ENCODE data around the gene PARP15.

The PARP15 gene

DNA sequence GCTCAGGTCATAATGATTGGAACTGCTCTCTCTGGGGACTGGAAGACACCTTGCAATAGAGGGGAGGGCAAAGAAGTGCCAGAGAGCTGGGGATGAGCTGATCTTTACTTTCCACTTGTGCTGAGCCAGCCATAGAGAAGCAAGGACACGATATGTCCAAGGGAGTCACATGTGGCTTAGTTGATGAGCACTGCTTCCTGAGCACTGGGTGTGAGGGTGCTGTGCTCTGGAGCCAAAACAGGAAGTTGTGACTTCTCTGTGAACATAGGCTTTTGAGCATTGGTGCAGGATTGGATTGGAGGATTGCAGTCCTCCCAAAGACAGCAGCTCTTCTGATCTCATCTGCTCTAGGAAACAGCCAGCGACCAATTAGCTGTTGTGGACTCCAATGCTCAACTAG is 109.8 kb downstream of the PARP15 start:
- Mint-ChIP-seq H3K27ac (no peak overlapping the region), H3K36me3 (ENCODE audit: low read depth) (peaks cover 4% of the 10 kb centered on the region), H3K9me3 (no peaks in the 10 kb centered on the region), H3K27me3 (ENCODE audit: low read depth) (peaks cover 11% of the 10 kb centered on the region), H3K4me3 (no peak overlapping the region), H3K4me1 (no peaks in the 10 kb centered on the region)
- TF ChIP-seq, protein P1, sequence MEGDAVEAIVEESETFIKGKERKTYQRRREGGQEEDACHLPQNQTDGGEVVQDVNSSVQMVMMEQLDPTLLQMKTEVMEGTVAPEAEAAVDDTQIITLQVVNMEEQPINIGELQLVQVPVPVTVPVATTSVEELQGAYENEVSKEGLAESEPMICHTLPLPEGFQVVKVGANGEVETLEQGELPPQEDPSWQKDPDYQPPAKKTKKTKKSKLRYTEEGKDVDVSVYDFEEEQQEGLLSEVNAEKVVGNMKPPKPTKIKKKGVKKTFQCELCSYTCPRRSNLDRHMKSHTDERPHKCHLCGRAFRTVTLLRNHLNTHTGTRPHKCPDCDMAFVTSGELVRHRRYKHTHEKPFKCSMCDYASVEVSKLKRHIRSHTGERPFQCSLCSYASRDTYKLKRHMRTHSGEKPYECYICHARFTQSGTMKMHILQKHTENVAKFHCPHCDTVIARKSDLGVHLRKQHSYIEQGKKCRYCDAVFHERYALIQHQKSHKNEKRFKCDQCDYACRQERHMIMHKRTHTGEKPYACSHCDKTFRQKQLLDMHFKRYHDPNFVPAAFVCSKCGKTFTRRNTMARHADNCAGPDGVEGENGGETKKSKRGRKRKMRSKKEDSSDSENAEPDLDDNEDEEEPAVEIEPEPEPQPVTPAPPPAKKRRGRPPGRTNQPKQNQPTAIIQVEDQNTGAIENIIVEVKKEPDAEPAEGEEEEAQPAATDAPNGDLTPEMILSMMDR (IDR thresholded peaks at IDR 0.05; ENCODE audit: unreplicated experiment in 3 of 3): no peak
